HG03432 (cell line): ENCODE measurements around the gene SPATA31E1.
"Not testable (repeated sequence)": the region's sequence is repeated elsewhere in the genome, so short reads cannot be mapped to it uniquely, and the experiment has no call there.

Source experiments
- ATAC-seq: cut with Tn5 transposase; IDR thresholded peaks from one replicate; pipeline ENCODE4 v1.9.1; 2021; ENCODE audit warnings: mild to moderate bottlenecking, moderate library complexity; ENCODE audit not compliant: unreplicated experiment

Gene SPATA31E1

GRCh38 chr9:87882627-87883026, at the start of gene SPATA31E1:
Gene SPATA31E1 (plus strand): TSS chr9:87882877. CDS start chr9:87882892, 15 bp downstream.
- ATAC-seq = no peak

GRCh38 chr9:87834357-87834756, 48.3 kb upstream of the SPATA31E1 start:
- no peak for ATAC-seq

GRCh38 chr9:87836536-87836935, 46.1 kb upstream of the SPATA31E1 start:
- no peak for ATAC-seq

- ATAC-seq = no peak
Observed at GRCh38 chr9:87836951-87837705, 45.5 kb upstream of the SPATA31E1 start.

- no peak for ATAC-seq
Observed at GRCh38 chr9:87840134-87840533, 42.5 kb upstream of the SPATA31E1 start.

GRCh38 chr9:87842878-87843585, 39.6 kb upstream of the SPATA31E1 start:
- ATAC-seq = no peak

- ATAC-seq = no peak
Observed at GRCh38 chr9:87844506-87844905, 38.2 kb upstream of the SPATA31E1 start.

- not testable (repeated sequence) for ATAC-seq
Observed at GRCh38 chr9:87847817-87848216, 34.9 kb upstream of the SPATA31E1 start.

GRCh38 chr9:87849144-87849758, 33.4 kb upstream of the SPATA31E1 start:
- ATAC-seq = no peak

GRCh38 chr9:87850391-87850790, 32.3 kb upstream of the SPATA31E1 start:
- ATAC-seq = no peak

- ATAC-seq = not testable (repeated sequence)
Observed at GRCh38 chr9:87851186-87851585, 31.5 kb upstream of the SPATA31E1 start.

GRCh38 chr9:87853302-87853701, 29.4 kb upstream of the SPATA31E1 start:
- no peak for ATAC-seq

GRCh38 chr9:87853876-87854579, 28.6 kb upstream of the SPATA31E1 start:
- no peak for ATAC-seq

- ATAC-seq = no peak
Observed at GRCh38 chr9:87854580-87854955, 28.1 kb upstream of the SPATA31E1 start.

- ATAC-seq = no peak
Observed at GRCh38 chr9:87855061-87855460, 27.6 kb upstream of the SPATA31E1 start.

- no peak for ATAC-seq
Observed at GRCh38 chr9:87857141-87857947, 25.3 kb upstream of the SPATA31E1 start.

- no peak for ATAC-seq
Observed at GRCh38 chr9:87857948-87858335, 24.7 kb upstream of the SPATA31E1 start.

GRCh38 chr9:87859137-87859536, 23.5 kb upstream of the SPATA31E1 start:
- ATAC-seq = no peak

- ATAC-seq = no peak
Observed at GRCh38 chr9:87859786-87860185, 22.9 kb upstream of the SPATA31E1 start.

GRCh38 chr9:87861332-87861731, 21.3 kb upstream of the SPATA31E1 start:
- no peak for ATAC-seq
